Activated T-helper 1 cell treated with anti-CD3 and anti-CD28 coated beads, Interleukin-12 subunit alpha, Interleukin-12 subunit beta, Interleukin-2, Interleukin-4 antibody, amounts not matched to agents 30 ng/mL and 10 ng/mL and 1 ng/mL, durations not matched to agents 14 hours and 24 hours and 36 hours (primary cell): ENCODE measurements around the gene VAPA. TPM values are rescaled to one million over a fixed set of nuclear protein-coding genes. Genes with fewer than 3 reads are reported as not detected.

Experiments used
- DNase-seq: peaks from one replicate; pipeline ENCODE4 v3.0.0; 2021; ENCODE audit warnings: low spot score
- H3K27ac Mint-ChIP-seq: one replicate; pipeline ENCODE4 v1.8.0; 2021; ENCODE audit warnings: mild to moderate bottlenecking, mixed read lengths
- H3K27me3 Mint-ChIP-seq: one replicate; pipeline ENCODE4 v1.8.0; 2022; ENCODE audit warnings: mild to moderate bottlenecking, moderate library complexity, mixed read lengths; ENCODE audit not compliant: insufficient read depth
- H3K36me3 Mint-ChIP-seq: one replicate; pipeline ENCODE4 v1.8.0; 2021; ENCODE audit warnings: low read depth, mixed read lengths
- H3K4me1 Mint-ChIP-seq: one replicate; pipeline ENCODE4 v1.8.0; 2021; ENCODE audit warnings: low read depth, mixed read lengths
- H3K4me3 Mint-ChIP-seq: one replicate; pipeline ENCODE4 v1.8.0; 2021; ENCODE audit warnings: mild to moderate bottlenecking, moderate library complexity, mixed read lengths
- H3K9me3 Mint-ChIP-seq: one replicate; pipeline ENCODE4 v1.8.0; 2021; ENCODE audit warnings: mixed read lengths
- intact Hi-C: fragments of 100-400 bp; cut with micrococcal nuclease; formaldehyde crosslinking; loops from one replicate; pipeline ENCODE4 v1.15.1; 2024
- total RNA-seq: library from RNA; stranded (reverse); gene quantifications from 2 replicates; pipeline ENCODE4 v1.2.3, GENCODE V29; 2022

The VAPA gene
- total RNA-seq, 1 donor from 2014 or later, result 187 TPM

GRCh38 chr18:9934274-9934673 is 20.5 kb downstream of the VAPA start:
- H3K27ac Mint-ChIP-seq, result no peak overlapping the region
- no peak for DNase-seq
- H3K4me3 Mint-ChIP-seq, result no peak overlapping the region
- intact Hi-C loops, result no loop called here
- no peaks in the 10 kb centered on the region for H3K27me3 Mint-ChIP-seq
- no peaks in the 10 kb centered on the region for H3K9me3 Mint-ChIP-seq
- H3K4me1 Mint-ChIP-seq, result peaks cover 7% of the 10 kb centered on the region
- H3K36me3 Mint-ChIP-seq, result peaks cover 17% of the 10 kb centered on the region

- Mint-ChIP-seq H3K27me3 (no peaks in the 10 kb centered on the region), H3K36me3 (peaks cover 37% of the 10 kb centered on the region), H3K27ac (no peak overlapping the region), H3K4me3 (no peak overlapping the region), H3K9me3 (no peaks in the 10 kb centered on the region), H3K4me1 (peaks cover 9% of the 10 kb centered on the region)
- DNase-seq, result no peak
- intact Hi-C loops, result loop anchor here (2.0 kb wide), 1 partner anchor 14 kb away; no protein-coding TSS in a partner anchor
These were observed 27.3 kb downstream of the VAPA start for GRCh38 chr18:9941103-9941502.

- H3K36me3 Mint-ChIP-seq, result peaks cover 41% of the 10 kb centered on the region
- H3K9me3 Mint-ChIP-seq, result no peaks in the 10 kb centered on the region
- H3K4me3 Mint-ChIP-seq, result no peak overlapping the region
- H3K4me1 Mint-ChIP-seq, result peaks cover 9% of the 10 kb centered on the region
- DNase-seq, result no peak
- intact Hi-C loops, result loop anchor here (2.0 kb wide), 1 partner anchor 15 kb away; no protein-coding TSS in a partner anchor
- no peak overlapping the region for H3K27ac Mint-ChIP-seq
- H3K27me3 Mint-ChIP-seq, result no peaks in the 10 kb centered on the region
These were observed 27.8 kb downstream of the VAPA start for GRCh38 chr18:9941660-9942059.

- no peak overlapping the region for H3K4me3 Mint-ChIP-seq
- H3K9me3 Mint-ChIP-seq, result no peaks in the 10 kb centered on the region
- peaks cover 9% of the 10 kb centered on the region for H3K4me1 Mint-ChIP-seq
- intact Hi-C loops, result no loop called here
- no peaks in the 10 kb centered on the region for H3K27me3 Mint-ChIP-seq
- DNase-seq, result no peak
- H3K36me3 Mint-ChIP-seq, result peaks cover 41% of the 10 kb centered on the region
- no peak overlapping the region for H3K27ac Mint-ChIP-seq
These were observed 29.5 kb downstream of the VAPA start for GRCh38 chr18:9943311-9943710.

DNA sequence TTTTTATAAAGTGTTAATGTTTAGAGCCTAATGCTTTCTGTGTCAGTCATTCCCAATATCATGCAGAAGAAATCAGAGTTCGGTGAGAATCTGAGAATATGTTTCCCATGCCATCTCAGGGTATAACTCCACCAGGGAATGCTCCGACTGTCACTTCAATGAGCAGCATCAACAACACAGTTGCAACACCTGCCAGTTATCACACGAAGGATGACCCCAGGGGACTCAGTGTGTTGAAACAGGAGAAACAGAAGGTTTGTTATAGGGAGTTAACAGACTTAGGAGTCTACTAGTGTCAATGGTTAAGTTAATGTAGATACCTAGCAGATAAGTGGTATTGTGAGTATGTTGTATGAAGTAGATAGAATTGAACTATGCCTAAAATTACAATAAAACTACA is 31.0 kb downstream of the VAPA start:
- Mint-ChIP-seq H3K4me3 (no peak overlapping the region), H3K27me3 (no peaks in the 10 kb centered on the region), H3K36me3 (peaks cover 36% of the 10 kb centered on the region), H3K4me1 (peaks cover 4% of the 10 kb centered on the region), H3K9me3 (no peaks in the 10 kb centered on the region), H3K27ac (no peak overlapping the region)
- DNase-seq, result no peak
- intact Hi-C loops, result no loop called here

DNA sequence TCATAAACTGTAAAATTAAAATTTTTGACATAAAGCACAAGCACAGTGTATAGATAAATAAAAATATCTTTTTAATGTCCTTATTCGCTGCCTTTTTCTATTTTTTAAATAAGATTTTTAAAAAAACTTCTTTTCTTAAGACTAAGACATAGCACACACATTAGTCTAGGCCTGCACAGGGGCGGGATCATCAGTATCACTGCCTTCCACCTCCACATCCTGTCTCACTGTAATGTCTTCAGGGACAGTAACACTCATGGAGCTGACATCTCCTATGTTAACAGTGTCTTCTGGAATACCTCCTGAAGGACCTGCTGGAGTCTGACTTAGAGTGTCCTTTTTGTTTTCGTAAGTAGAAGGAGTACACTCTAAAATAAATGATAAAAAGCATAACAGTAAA is 33.0 kb downstream of the VAPA start:
- Mint-ChIP-seq H3K27me3 (no peaks in the 10 kb centered on the region), H3K36me3 (peaks cover 40% of the 10 kb centered on the region), H3K4me3 (no peak overlapping the region), H3K4me1 (peaks cover 8% of the 10 kb centered on the region), H3K9me3 (no peaks in the 10 kb centered on the region), H3K27ac (no peak overlapping the region)
- DNase-seq, result no peak
- intact Hi-C loops, result no loop called here

DNA sequence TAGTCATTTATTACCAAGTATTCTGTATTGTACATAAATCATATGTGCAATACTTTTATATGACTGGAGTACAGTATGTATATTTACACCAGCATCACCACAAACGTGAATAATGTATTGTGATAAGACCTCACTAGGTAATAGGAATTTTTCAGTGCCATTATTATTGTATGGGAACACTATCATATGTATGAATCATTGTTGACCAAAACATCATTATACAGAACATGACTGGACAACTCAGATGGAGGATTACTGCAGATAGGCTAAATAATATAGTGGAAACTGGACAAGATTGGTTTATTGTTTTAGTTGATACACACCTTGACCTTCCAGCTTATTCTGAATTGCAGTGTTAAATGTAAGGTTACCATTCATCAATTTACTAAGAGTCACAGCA is 33.4 kb downstream of the VAPA start:
- intact Hi-C loops, result no loop called here
- H3K9me3 Mint-ChIP-seq, result no peaks in the 10 kb centered on the region
- peaks cover 9% of the 10 kb centered on the region for H3K4me1 Mint-ChIP-seq
- DNase-seq, result no peak
- no peaks in the 10 kb centered on the region for H3K27me3 Mint-ChIP-seq
- H3K36me3 Mint-ChIP-seq, result peaks cover 43% of the 10 kb centered on the region
- H3K27ac Mint-ChIP-seq, result no peak overlapping the region
- H3K4me3 Mint-ChIP-seq, result no peak overlapping the region

GRCh38 chr18:9949315-9949714 is 35.5 kb downstream of the VAPA start:
- no peaks in the 10 kb centered on the region for H3K9me3 Mint-ChIP-seq
- peaks cover 52% of the 10 kb centered on the region for H3K36me3 Mint-ChIP-seq
- H3K27me3 Mint-ChIP-seq, result no peaks in the 10 kb centered on the region
- DNase-seq, result no peak
- H3K27ac Mint-ChIP-seq, result no peak overlapping the region
- intact Hi-C loops, result no loop called here
- H3K4me3 Mint-ChIP-seq, result no peak overlapping the region
- H3K4me1 Mint-ChIP-seq, result peaks cover 9% of the 10 kb centered on the region

GRCh38 chr18:9949861-9950260 is 36.0 kb downstream of the VAPA start:
- no peaks in the 10 kb centered on the region for H3K27me3 Mint-ChIP-seq
- no peak overlapping the region for H3K27ac Mint-ChIP-seq
- intact Hi-C loops, result loop anchor here (5.0 kb wide), 1 partner anchor 33 kb away; no protein-coding TSS in a partner anchor
- peaks cover 9% of the 10 kb centered on the region for H3K4me1 Mint-ChIP-seq
- H3K4me3 Mint-ChIP-seq, result no peak overlapping the region
- DNase-seq, result no peak
- H3K9me3 Mint-ChIP-seq, result no peaks in the 10 kb centered on the region
- H3K36me3 Mint-ChIP-seq, result peaks cover 50% of the 10 kb centered on the region

DNA sequence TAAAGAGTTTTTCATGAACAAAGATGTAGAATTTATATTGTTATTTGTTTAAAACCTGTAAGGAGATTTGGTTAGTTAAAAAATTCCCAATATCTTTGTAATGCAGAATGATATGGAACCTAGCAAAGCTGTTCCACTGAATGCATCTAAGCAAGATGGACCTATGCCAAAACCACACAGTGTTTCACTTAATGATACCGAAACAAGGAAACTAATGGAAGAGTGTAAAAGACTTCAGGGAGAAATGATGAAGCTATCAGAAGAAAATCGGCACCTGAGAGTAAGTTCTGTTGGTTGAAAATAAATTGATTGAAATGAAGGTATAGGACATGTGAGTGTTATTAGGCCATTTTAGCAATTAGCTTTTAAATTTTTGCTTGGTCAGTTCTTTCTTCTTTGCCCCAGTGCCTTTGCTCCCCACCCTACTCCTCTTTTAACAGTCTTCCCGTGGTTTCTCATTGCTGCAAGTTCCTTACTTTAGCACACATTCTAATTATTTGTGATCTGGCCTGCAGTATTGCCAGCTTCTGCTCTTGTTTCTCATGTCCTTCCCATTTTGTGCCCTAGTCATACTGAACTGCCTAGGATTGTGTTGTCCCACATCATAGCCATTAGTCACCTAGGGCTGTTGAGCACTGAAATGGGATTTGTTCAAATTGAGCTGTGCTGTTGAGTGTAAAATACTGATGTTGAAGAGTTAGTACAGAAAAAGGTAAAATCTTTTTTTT is 36.6 kb downstream of the VAPA start:
- H3K4me3 Mint-ChIP-seq, result no peak overlapping the region
- no peak overlapping the region for H3K27ac Mint-ChIP-seq
- H3K4me1 Mint-ChIP-seq, result peaks cover 9% of the 10 kb centered on the region
- H3K36me3 Mint-ChIP-seq, result peaks cover 47% of the 10 kb centered on the region
- intact Hi-C loops, result loop anchor here (5.0 kb wide), 1 partner anchor 33 kb away; no protein-coding TSS in a partner anchor
- no peak for DNase-seq
- no peaks in the 10 kb centered on the region for H3K27me3 Mint-ChIP-seq
- H3K9me3 Mint-ChIP-seq, result no peaks in the 10 kb centered on the region

DNA sequence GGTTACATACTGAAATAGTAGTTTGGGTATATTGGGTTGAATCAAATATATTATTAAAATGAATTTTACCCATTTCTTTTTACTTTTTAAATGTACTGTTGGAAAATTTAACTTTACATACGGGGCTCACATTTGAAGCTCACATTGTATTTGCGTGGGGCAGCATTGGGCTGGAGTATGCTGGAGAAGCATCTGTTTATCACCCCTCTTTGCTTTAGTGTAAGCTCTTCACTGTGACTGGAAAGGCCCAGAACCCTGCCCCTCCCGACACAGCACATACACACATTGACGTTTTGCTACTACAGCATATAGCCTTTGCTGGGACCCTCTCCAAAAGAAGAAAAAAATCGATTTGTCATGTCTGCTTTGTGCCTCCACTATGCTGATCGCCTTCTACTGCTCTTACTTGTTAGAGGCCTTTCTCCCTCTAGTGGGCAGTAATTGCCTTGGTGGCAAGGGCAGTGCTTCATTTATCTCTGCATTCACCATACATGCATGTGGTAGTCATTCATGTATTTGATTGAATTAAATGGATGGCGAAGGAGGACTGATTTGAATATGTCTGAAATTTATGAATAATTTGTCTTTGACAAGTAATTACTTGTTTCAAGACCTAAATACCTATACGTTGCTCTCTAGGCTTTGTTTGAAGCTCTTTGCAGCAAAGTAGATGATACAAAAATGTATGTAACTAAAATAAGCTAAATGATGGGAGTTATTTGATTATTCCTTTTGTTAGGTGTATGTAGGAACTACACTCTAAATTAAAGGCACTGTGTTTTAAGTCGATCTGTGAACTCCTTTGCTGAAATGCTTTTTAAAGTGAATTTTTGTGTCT is 37.4 kb downstream of the VAPA start:
- no peaks in the 10 kb centered on the region for H3K9me3 Mint-ChIP-seq
- no peak overlapping the region for H3K27ac Mint-ChIP-seq
- no peak for DNase-seq
- no peaks in the 10 kb centered on the region for H3K27me3 Mint-ChIP-seq
- H3K4me1 Mint-ChIP-seq, result peaks cover 9% of the 10 kb centered on the region
- intact Hi-C loops, result loop anchor here (5.0 kb wide), 1 partner anchor 34 kb away; no protein-coding TSS in a partner anchor
- H3K4me3 Mint-ChIP-seq, result no peak overlapping the region
- H3K36me3 Mint-ChIP-seq, result peaks cover 41% of the 10 kb centered on the region

- H3K27ac Mint-ChIP-seq, result no peak overlapping the region
- H3K4me1 Mint-ChIP-seq, result peaks cover 9% of the 10 kb centered on the region
- H3K9me3 Mint-ChIP-seq, result no peaks in the 10 kb centered on the region
- intact Hi-C loops, result loop anchor here (5.0 kb wide), 1 partner anchor 36 kb away; no protein-coding TSS in a partner anchor
- H3K4me3 Mint-ChIP-seq, result no peak overlapping the region
- DNase-seq, result no peak
- no peaks in the 10 kb centered on the region for H3K27me3 Mint-ChIP-seq
- peaks cover 33% of the 10 kb centered on the region for H3K36me3 Mint-ChIP-seq
These were observed 39.0 kb downstream of the VAPA start for GRCh38 chr18:9952633-9953416.
